OCI-LY3 (cell line): Measurements from ENCODE around the gene GNPNAT1.

Experiments
- EZH2phosphoT487 ChIP-seq: fragments of 200-600 bp; shearing (Covaris generic); IDR thresholded peaks from 2 replicates; pipeline ENCODE4 v1.6.1; 2018; ENCODE audit warnings: antibody characterized with exemption, mixed run types, low read depth
- TF ChIP-seq, protein P1 (sequence below): fragments of 200-600, 300-600 bp; sonication (generic); IDR thresholded peaks from 2 replicates; pipeline ENCODE4 v1.5.1; 2014; ENCODE audit warnings: antibody characterized with exemption, low read length, low read depth

DNA sequence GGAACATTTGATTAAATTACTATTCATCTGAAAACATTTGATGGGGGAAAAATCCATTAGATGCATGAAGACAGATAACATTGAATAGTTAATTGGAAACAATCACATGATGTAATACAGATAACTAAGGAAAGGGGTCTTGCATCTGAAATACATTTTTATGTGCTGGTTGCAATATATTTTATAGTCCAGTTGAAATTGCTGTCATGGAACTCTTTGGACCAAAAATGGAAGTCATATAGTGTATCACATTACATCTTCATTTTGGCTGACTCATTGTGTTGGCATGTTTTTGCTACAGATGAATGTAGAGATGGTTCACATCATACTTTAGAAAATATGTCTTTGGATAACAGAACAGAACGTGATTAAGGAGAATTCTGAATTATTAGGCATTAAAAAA, 43.0 kb upstream of the GNPNAT1 start:
- TF ChIP-seq, protein P1, sequence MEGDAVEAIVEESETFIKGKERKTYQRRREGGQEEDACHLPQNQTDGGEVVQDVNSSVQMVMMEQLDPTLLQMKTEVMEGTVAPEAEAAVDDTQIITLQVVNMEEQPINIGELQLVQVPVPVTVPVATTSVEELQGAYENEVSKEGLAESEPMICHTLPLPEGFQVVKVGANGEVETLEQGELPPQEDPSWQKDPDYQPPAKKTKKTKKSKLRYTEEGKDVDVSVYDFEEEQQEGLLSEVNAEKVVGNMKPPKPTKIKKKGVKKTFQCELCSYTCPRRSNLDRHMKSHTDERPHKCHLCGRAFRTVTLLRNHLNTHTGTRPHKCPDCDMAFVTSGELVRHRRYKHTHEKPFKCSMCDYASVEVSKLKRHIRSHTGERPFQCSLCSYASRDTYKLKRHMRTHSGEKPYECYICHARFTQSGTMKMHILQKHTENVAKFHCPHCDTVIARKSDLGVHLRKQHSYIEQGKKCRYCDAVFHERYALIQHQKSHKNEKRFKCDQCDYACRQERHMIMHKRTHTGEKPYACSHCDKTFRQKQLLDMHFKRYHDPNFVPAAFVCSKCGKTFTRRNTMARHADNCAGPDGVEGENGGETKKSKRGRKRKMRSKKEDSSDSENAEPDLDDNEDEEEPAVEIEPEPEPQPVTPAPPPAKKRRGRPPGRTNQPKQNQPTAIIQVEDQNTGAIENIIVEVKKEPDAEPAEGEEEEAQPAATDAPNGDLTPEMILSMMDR: no peak
- no peak for TF ChIP-seq EZH2phosphoT487
